GM18519 (cell line): ENCODE measurements around the gene PEX10.

Source experiments
- ATAC-seq: cut with Tn5 transposase; IDR thresholded peaks from one replicate; pipeline ENCODE4 v1.9.1; 2021; ENCODE audit warnings: mild to moderate bottlenecking, moderate library complexity; ENCODE audit not compliant: unreplicated experiment, low FRiP score

The PEX10 gene

GRCh38 chr1:2355373-2356261, 56.7 kb downstream of the PEX10 start:
- ATAC-seq = no peak

DNA sequence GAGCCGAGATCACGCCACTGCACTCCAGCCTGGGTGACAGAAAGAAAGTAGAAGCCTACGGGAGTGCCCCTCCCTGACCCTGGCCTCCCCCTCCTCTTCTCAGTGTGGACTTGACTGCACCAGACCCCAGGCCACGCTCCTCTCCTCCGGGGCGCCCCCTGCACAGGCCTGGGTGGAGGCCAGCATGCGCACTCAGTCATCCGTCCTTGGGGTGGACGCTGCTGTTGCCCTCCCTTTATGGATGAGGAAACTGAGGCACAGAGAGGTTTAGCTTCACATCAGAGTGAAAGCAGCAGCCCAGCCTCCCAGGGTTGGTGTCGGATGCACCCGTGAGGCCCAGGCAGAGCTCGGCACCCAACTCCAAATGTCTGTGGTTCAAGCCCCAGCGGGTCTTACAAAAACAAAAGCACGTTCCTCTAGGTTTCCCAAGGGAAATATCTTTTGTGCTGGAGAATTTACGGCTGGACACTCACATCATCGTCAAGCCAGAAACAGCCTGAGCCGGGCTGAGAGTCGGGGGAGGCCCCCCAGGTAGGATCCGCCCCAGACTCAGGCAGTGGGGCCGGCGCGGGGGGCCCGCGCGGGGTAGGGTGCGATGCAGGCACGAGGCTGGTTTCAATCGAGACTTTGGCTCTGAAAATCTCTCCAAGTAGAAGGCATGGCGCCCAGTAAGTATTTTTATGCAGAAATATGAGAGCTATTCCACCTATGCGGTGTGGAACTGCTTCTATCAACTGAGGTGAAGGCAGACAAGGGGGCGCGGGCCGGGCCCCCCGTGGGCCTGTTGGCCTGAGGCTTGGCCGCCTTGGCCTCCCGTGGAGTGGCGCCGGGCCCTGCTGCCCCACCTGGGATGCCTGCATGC, 57.6 kb downstream of the PEX10 start:
- no peak for ATAC-seq
